HG02610 (cell line): ENCODE data around the gene SRP68.
"Not testable (repeated sequence)": the region's sequence is repeated elsewhere in the genome, so short reads cannot be mapped to it uniquely, and the experiment has no call there.

Experiments
- ATAC-seq: cut with Tn5 transposase; IDR thresholded peaks from one replicate; pipeline ENCODE4 v1.9.1; 2021; ENCODE audit warnings: mild to moderate bottlenecking, moderate library complexity; ENCODE audit not compliant: unreplicated experiment

SRP68 gene

GRCh38 chr17:76078370-76078769 is 6.1 kb upstream of the SRP68 start:
- ATAC-seq = not testable (repeated sequence)

- ATAC-seq = no peak
Observed at GRCh38 chr17:76077584-76078110, 5.3 kb upstream of the SRP68 start.

- no peak for ATAC-seq
Observed at GRCh38 chr17:76076765-76077583, 4.7 kb upstream of the SRP68 start.

- ATAC-seq = no peak
Observed at GRCh38 chr17:76076146-76076764, 3.9 kb upstream of the SRP68 start.

- ATAC-seq = no peak
Observed at GRCh38 chr17:76075364-76076145, 3.2 kb upstream of the SRP68 start.

- no peak for ATAC-seq
Observed at GRCh38 chr17:76074390-76075363, 2.4 kb upstream of the SRP68 start, which contains the start of gene GALR2. GALR2 (plus strand) TSS chr17:76074781; CDS start chr17:76074884, 103 bp downstream.

- no peak for ATAC-seq
Observed at GRCh38 chr17:76071531-76072147, 678 bp downstream of the SRP68 start.

GRCh38 chr17:76065775-76066174 is 6.5 kb downstream of the SRP68 start:
- no peak for ATAC-seq

GRCh38 chr17:76063875-76064546 is 8.3 kb downstream of the SRP68 start:
- no peak for ATAC-seq

GRCh38 chr17:76058264-76058663 is 14.1 kb downstream of the SRP68 start:
- ATAC-seq = not testable (repeated sequence)

GRCh38 chr17:76056882-76057281 is 15.4 kb downstream of the SRP68 start:
- no peak for ATAC-seq

GRCh38 chr17:76054112-76054476 is 18.2 kb downstream of the SRP68 start:
- no peak for ATAC-seq

GRCh38 chr17:76053246-76054111 is 18.8 kb downstream of the SRP68 start:
- ATAC-seq = no peak

GRCh38 chr17:76051561-76051960 is 20.8 kb downstream of the SRP68 start:
- ATAC-seq = no peak

GRCh38 chr17:76050538-76051467 is 21.5 kb downstream of the SRP68 start:
- ATAC-seq = no peak

GRCh38 chr17:76049836-76050537 is 22.3 kb downstream of the SRP68 start:
- no peak for ATAC-seq

GRCh38 chr17:76049239-76049638 is 23.1 kb downstream of the SRP68 start:
- no peak for ATAC-seq
